SK-N-SH (cell line): ENCODE measurements around the gene EPHX1. TPM values are rescaled to one million over a fixed set of nuclear protein-coding genes. Genes with fewer than 3 reads are reported as not detected.

Source experiments
- CTCF ChIA-PET: fragments of 300-600, 350-600 bp; formaldehyde crosslinking; extraction: SDS; loops from one replicate; lab custom pipeline; 2021; lab: Yijun Ruan, JAX
- POLR2A ChIA-PET: fragments of 350-600 bp; sonication (Branson Sonifier 250); formaldehyde crosslinking; extraction: SDS; loops from one replicate; lab custom pipeline; 2020; ENCODE audit warnings: antibody characterized with exemption, inconsistent platforms; lab: Yijun Ruan, JAX
- DNase-seq: peaks from one replicate; pipeline ENCODE4 v3.0.0; 2012
- H2AFZ ChIP-seq: fragments of 200-600 bp; sonication (generic); 2 replicates; pipeline ENCODE4 v1.8.1; 2016; ENCODE audit warnings: antibody characterized with exemption, mild to moderate bottlenecking, low read depth
- H3F3A ChIP-seq: fragments of 200-600 bp; sonication (generic); replicated peaks from 2 replicates; pipeline ENCODE3; 2016; ENCODE audit warnings: antibody characterized with exemption, mild to moderate bottlenecking; ENCODE audit not compliant: insufficient read depth
- H3K27ac ChIP-seq, 2 experiments: fragments of 200-500 bp in 1 of 2; fragments of 200-600 bp in 1 of 2; sonication (Bioruptor generic) in 1 of 2; sonication (generic), shearing (Covaris generic) in 1 of 2; 2 replicates each; pipeline versions ENCODE4 v1.5.1 to v1.6.1; 2014 to 2016; ENCODE audit warnings: low read depth in 2 of 2, inconsistent platforms in 1 of 2, low read length in 1 of 2, mild to moderate bottlenecking in 1 of 2, mixed read lengths in 1 of 2
- H3K27me3 ChIP-seq: fragments of 200-600 bp; sonication (generic), shearing (Covaris generic); 2 replicates; pipeline ENCODE4 v1.6.1; 2016; ENCODE audit warnings: mixed run types; ENCODE audit not compliant: insufficient read depth
- H3K36me3 ChIP-seq, 2 experiments: fragments of 200-500 bp in 1 of 2; fragments of 200-600 bp in 1 of 2; sonication (Bioruptor generic) in 1 of 2; sonication (generic) in 1 of 2; replicated peaks in 1 of 2; 2 replicates each; pipeline versions ENCODE3 to v1.5.1; 2014 to 2016; ENCODE audit warnings: low read length in 1 of 2, mild to moderate bottlenecking in 1 of 2; ENCODE audit not compliant: insufficient read depth in 2 of 2, control insufficient read depth in 1 of 2
- H3K4me1 ChIP-seq, 2 experiments: fragments of 200-500 bp in 1 of 2; fragments of 200-600 bp in 1 of 2; sonication (Bioruptor generic) in 1 of 2; sonication (generic), shearing (Covaris generic) in 1 of 2; 2 replicates each; pipeline versions ENCODE4 v1.5.1 to v1.6.1; 2014 to 2016; ENCODE audit warnings: low read depth in 1 of 2, low read length in 1 of 2, mixed run types in 1 of 2; ENCODE audit not compliant: insufficient read depth in 2 of 2, control insufficient read depth in 1 of 2
- H3K4me2 ChIP-seq: fragments of 200-600 bp; sonication (generic), shearing (Covaris generic); 2 replicates; pipeline ENCODE4 v1.6.1; 2017; ENCODE audit warnings: mixed run types
- H3K4me3 ChIP-seq, 2 experiments: fragments of 200-500 bp in 1 of 2; fragments of 200-600 bp in 1 of 2; sonication (Bioruptor generic) in 1 of 2; sonication (generic), shearing (Covaris generic) in 1 of 2; 2 replicates each; pipeline versions ENCODE4 v1.5.1 to v1.8.1; 2014 to 2016; ENCODE audit warnings: low read depth in 2 of 2, inconsistent platforms in 1 of 2, low read length in 1 of 2, mild to moderate bottlenecking in 1 of 2, mixed read lengths in 1 of 2, moderate library complexity in 1 of 2
- H3K79me2 ChIP-seq: fragments of 200-600 bp; sonication (generic); 2 replicates; pipeline ENCODE4 v1.8.1; 2017; ENCODE audit warnings: mild to moderate bottlenecking; ENCODE audit not compliant: insufficient read depth
- H3K9ac ChIP-seq: fragments of 200-600 bp; sonication (generic); 2 replicates; pipeline ENCODE4 v1.6.1; 2017; ENCODE audit warnings: mixed run types
- H3K9me2 ChIP-seq: fragments of 200-600 bp; sonication (generic); 2 replicates; pipeline ENCODE4 v1.6.1; 2017; ENCODE audit warnings: mixed run types
- H3K9me3 ChIP-seq: fragments of 200-600 bp; sonication (generic); 2 replicates; pipeline ENCODE4 v1.6.1; 2017; ENCODE audit warnings: mixed run types, mild to moderate bottlenecking, moderate library complexity
- H4K20me1 ChIP-seq: fragments of 200-600 bp; sonication (generic); 2 replicates; pipeline ENCODE4 v1.6.1; 2017; ENCODE audit warnings: mild to moderate bottlenecking, mixed run types; ENCODE audit not compliant: insufficient read depth
- CTCF ChIP-seq: fragments of 200-600 bp; sonication (generic); IDR thresholded peaks from 2 replicates; pipeline ENCODE4 v1.6.1; 2017; ENCODE audit warnings: antibody characterized with exemption, mild to moderate bottlenecking, moderate library complexity
- FOXJ3 ChIP-seq: sonication (generic); formaldehyde crosslinking; IDR thresholded peaks from 2 replicates; pipeline ENCODE4 v1.5.1; 2020; ENCODE audit warnings: mild to moderate bottlenecking, missing genetic modification reagents
- FOXM1 ChIP-seq: IDR thresholded peaks from 2 replicates; pipeline ENCODE4 v1.4.0; 2012; ENCODE audit warnings: low read depth, mild to moderate bottlenecking
- IRF3 ChIP-seq: fragments of 150-350 bp; IDR thresholded peaks from 2 replicates; pipeline ENCODE4 v1.6.1; 2016; ENCODE audit warnings: mild to moderate bottlenecking, low read depth, low read length
- JUND ChIP-seq: IDR thresholded peaks from 2 replicates; pipeline ENCODE4 v1.4.0; 2012
- PBX3 ChIP-seq: IDR thresholded peaks from 2 replicates; pipeline ENCODE4; 2012
- RAD21 ChIP-seq: IDR thresholded peaks from 2 replicates; pipeline ENCODE4 v1.6.1; 2012; ENCODE audit warnings: mild to moderate bottlenecking, low read length
- TEAD4 ChIP-seq: IDR thresholded peaks from 2 replicates; pipeline ENCODE4 v1.4.0; 2012; ENCODE audit warnings: mild to moderate bottlenecking, borderline replicate concordance; ENCODE audit not compliant: insufficient read depth
- USF2 ChIP-seq: fragments of 150-350 bp; IDR thresholded peaks from 2 replicates; pipeline ENCODE4 v1.6.1; 2017; ENCODE audit warnings: antibody characterized with exemption, low read length, low read depth, borderline replicate concordance
- WGBS: methylation state at CpG from one replicate; pipeline ENCODE4 v1.1.6; 2017; ENCODE audit warnings: low lambda C conversion rate; 5-methylcytosine and 5-hydroxymethylcytosine counted together
- polyA plus RNA-seq, 3 experiments: library from polyadenylated mRNA; depleted of rRNA; stranded (reverse); fragments of >200 nt; gene quantifications; 2 replicates each; pipeline ENCODE4 v1.2.3, GENCODE V29; 2012

Gene EPHX1
- polyA plus RNA-seq, 1 of the 3 experiments (the other 2 are of a cell fraction) = 45.7 TPM

GRCh38 chr1:225812488-225813213 is 2.7 kb downstream of the EPHX1 start:
- ChIA-PET CTCF (interaction anchor here (0.9 to 5.2 kb wide), 8 partner anchors 10 to 338 kb away, joined by 3 to 20 read pairs (median 6); partner anchors contain the start of gene SRP9), POLR2A (no interaction called here)
- H3K9ac ChIP-seq = no peak overlapping the region
- no peak for DNase-seq
- no peak for TF ChIP-seq TEAD4
- no peak for TF ChIP-seq FOXJ3 (CRISPR knock-in tag)
- no peak for TF ChIP-seq CTCF
- TF ChIP-seq PBX3 = no peak
- TF ChIP-seq FOXM1 = no peak
- TF ChIP-seq USF2 = no peak
- TF ChIP-seq RAD21 = no peak
- no peak for TF ChIP-seq JUND
- TF ChIP-seq IRF3 = no peak
- no peaks in the 10 kb centered on the region for H3K9me2 ChIP-seq
- H3K36me3 ChIP-seq = no peaks in the 10 kb centered on the region
- no peaks in the 10 kb centered on the region for H3K9me3 ChIP-seq
- H4K20me1 ChIP-seq = no peaks in the 10 kb centered on the region
- peaks cover 14 to 27% of the 10 kb centered on the region in 2 experiments for H3K4me1 ChIP-seq
- H3K4me2 ChIP-seq = no peak overlapping the region
- 64% methylated on average over 6 of the region's 8 CpGs for WGBS
- no peak overlapping the region; a peak in 1 of 4 replicates for H3K27ac ChIP-seq
- H3F3A ChIP-seq = no peaks in the 10 kb centered on the region
- peaks cover 4% of the 10 kb centered on the region; the same call in 1 of the 2 replicates for H3K79me2 ChIP-seq
- H3K27me3 ChIP-seq = no peaks in the 10 kb centered on the region
- no peak overlapping the region for H3K4me3 ChIP-seq
- no peak overlapping the region for H2AFZ ChIP-seq
